Activated naive CD8-positive, alpha-beta T cell (primary cell): Measurements from ENCODE around the gene DRGX.

Experiments used
- H3K27ac Mint-ChIP-seq: one replicate; pipeline ENCODE4 v1.8.0; 2021; ENCODE audit warnings: mixed read lengths
- H3K27me3 Mint-ChIP-seq: one replicate; pipeline ENCODE4 v1.8.0; 2021; ENCODE audit warnings: mixed read lengths
- H3K36me3 Mint-ChIP-seq: one replicate; pipeline ENCODE4 v1.8.0; 2021; ENCODE audit warnings: mixed read lengths
- H3K4me1 Mint-ChIP-seq: one replicate; pipeline ENCODE4 v1.8.0; 2021; ENCODE audit warnings: low read depth, mixed read lengths
- H3K4me3 Mint-ChIP-seq: one replicate; pipeline ENCODE4 v1.8.0; 2021; ENCODE audit warnings: mild to moderate bottlenecking, mixed read lengths
- H3K9me3 Mint-ChIP-seq: one replicate; pipeline ENCODE4 v1.8.0; 2021; ENCODE audit warnings: low read depth, mixed read lengths

The DRGX gene

GRCh38 chr10:49397036-49397999, 1.4 kb upstream of the DRGX start:
- peaks cover 48% of the 10 kb centered on the region for H3K27me3 Mint-ChIP-seq
- no peak overlapping the region for H3K27ac Mint-ChIP-seq
- peaks cover 17% of the 10 kb centered on the region for H3K4me1 Mint-ChIP-seq
- no peaks in the 10 kb centered on the region for H3K36me3 Mint-ChIP-seq
- H3K4me3 Mint-ChIP-seq = peak overlapping the region; percentile 10
- H3K9me3 Mint-ChIP-seq = no peaks in the 10 kb centered on the region

DNA sequence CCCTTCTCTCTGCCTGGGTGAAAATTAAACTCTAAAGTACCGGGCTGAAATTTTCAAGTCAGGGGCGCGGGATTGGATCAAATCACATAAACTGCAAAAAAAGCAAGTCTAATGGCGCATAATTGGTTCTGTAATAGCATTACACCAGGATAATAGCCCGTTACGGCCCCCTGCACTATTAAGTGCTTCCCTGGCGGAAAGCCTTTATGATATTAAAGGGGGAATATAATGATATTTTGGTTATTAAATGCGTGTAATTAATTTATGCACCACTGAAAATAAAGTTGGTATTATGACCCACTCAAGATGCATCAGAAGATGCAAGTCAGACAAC, 744 bp upstream of the DRGX start:
- Mint-ChIP-seq H3K27me3 (peaks cover 49% of the 10 kb centered on the region), H3K4me1 (peaks cover 17% of the 10 kb centered on the region), H3K36me3 (no peaks in the 10 kb centered on the region), H3K27ac (no peak overlapping the region), H3K4me3 (peak overlapping the region; percentile 10), H3K9me3 (no peaks in the 10 kb centered on the region)

DNA sequence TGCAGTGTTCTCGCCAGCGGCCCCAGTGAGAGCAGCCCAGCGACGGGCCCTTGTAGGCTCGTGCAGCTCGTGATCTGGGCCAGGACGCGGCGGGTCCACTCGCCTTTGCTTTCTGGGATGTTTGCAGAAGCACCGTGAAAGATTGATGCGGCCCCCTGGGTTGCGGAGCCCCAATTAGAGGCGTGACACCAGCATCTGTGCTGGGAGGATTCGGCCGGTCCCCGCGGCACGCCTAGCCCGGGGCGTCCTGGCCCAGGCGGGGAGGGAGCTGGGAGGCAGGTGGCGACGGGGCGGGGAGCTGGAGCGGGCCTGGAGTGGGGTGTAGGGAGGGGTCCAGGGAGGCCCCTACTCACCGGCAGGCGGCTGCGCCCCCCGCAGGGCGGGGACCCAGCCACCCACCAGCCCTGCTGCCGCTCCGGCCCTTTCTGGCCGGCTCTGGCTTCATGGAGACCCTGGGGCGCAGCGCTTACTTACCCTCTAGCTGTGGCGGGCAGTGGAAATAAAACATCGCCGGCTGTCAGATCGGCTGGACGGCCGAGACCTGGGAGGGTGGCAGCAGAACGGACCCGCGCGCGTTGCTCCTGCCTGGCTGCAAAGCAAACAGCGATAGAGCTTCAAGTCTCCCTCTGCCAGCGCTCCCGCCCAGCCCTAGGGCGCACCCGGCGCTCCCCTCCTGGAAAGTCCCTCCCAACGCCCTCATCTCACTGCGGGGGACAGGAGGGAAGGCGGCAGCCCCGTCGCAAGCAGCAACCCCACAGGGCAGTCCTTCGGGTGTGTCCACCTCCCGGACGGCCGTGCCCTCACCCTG, 752 bp downstream of the DRGX start:
- Mint-ChIP-seq H3K9me3 (no peaks in the 10 kb centered on the region), H3K4me1 (peaks cover 17% of the 10 kb centered on the region), H3K4me3 (no peak overlapping the region), H3K27ac (no peak overlapping the region), H3K27me3 (peaks cover 50% of the 10 kb centered on the region), H3K36me3 (no peaks in the 10 kb centered on the region)

- peaks cover 39% of the 10 kb centered on the region for H3K27me3 Mint-ChIP-seq
- H3K27ac Mint-ChIP-seq = no peak overlapping the region
- no peaks in the 10 kb centered on the region for H3K9me3 Mint-ChIP-seq
- H3K36me3 Mint-ChIP-seq = no peaks in the 10 kb centered on the region
- H3K4me1 Mint-ChIP-seq = peaks cover 16% of the 10 kb centered on the region
- no peak overlapping the region for H3K4me3 Mint-ChIP-seq
Observed at GRCh38 chr10:49393757-49394156, 2.1 kb downstream of the DRGX start.

DNA sequence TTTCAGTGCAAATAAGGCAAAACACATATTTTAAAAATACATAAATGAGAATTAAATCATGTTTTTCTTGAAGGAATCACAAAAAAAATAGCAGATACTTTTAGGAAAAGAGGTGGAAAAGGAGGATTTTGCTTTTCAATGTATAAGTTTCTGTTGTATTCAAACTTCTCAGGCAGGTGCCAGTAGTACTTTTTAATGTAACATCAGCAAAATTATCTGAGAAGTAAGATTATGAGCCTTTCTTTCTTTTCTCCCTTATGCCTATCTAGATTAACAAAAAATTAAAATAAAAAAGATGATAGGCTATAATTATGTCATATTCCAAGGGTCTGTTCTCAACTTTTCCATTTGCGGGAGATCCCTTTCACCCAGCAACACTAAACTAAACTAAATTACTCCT, 2.6 kb downstream of the DRGX start:
- Mint-ChIP-seq H3K9me3 (no peaks in the 10 kb centered on the region), H3K4me1 (peaks cover 12% of the 10 kb centered on the region), H3K27ac (no peak overlapping the region), H3K27me3 (peaks cover 36% of the 10 kb centered on the region), H3K4me3 (no peak overlapping the region), H3K36me3 (no peaks in the 10 kb centered on the region)

- Mint-ChIP-seq H3K9me3 (no peaks in the 10 kb centered on the region), H3K4me3 (no peak overlapping the region), H3K4me1 (no peaks in the 10 kb centered on the region), H3K27ac (no peak overlapping the region), H3K27me3 (peaks cover 31% of the 10 kb centered on the region), H3K36me3 (no peaks in the 10 kb centered on the region)
Observed at GRCh38 chr10:49389361-49389933, 6.4 kb downstream of the DRGX start.

GRCh38 chr10:49388161-49388560, 7.7 kb downstream of the DRGX start:
- Mint-ChIP-seq H3K4me1 (no peaks in the 10 kb centered on the region), H3K27me3 (peaks cover 20% of the 10 kb centered on the region), H3K27ac (no peak overlapping the region), H3K4me3 (no peak overlapping the region), H3K9me3 (no peaks in the 10 kb centered on the region), H3K36me3 (no peaks in the 10 kb centered on the region)

- no peak overlapping the region for H3K4me3 Mint-ChIP-seq
- no peaks in the 10 kb centered on the region for H3K9me3 Mint-ChIP-seq
- H3K27me3 Mint-ChIP-seq = peaks cover 14% of the 10 kb centered on the region
- H3K27ac Mint-ChIP-seq = no peak overlapping the region
- no peaks in the 10 kb centered on the region for H3K4me1 Mint-ChIP-seq
- H3K36me3 Mint-ChIP-seq = no peaks in the 10 kb centered on the region
Observed at GRCh38 chr10:49387071-49387470, 8.8 kb downstream of the DRGX start.

- peaks cover 12% of the 10 kb centered on the region for H3K27me3 Mint-ChIP-seq
- H3K36me3 Mint-ChIP-seq = no peaks in the 10 kb centered on the region
- H3K9me3 Mint-ChIP-seq = no peaks in the 10 kb centered on the region
- no peak overlapping the region for H3K4me3 Mint-ChIP-seq
- no peaks in the 10 kb centered on the region for H3K4me1 Mint-ChIP-seq
- no peak overlapping the region for H3K27ac Mint-ChIP-seq
Observed at GRCh38 chr10:49385939-49386922, 9.7 kb downstream of the DRGX start.

GRCh38 chr10:49384268-49384953, 11.5 kb downstream of the DRGX start:
- Mint-ChIP-seq H3K4me3 (no peak overlapping the region), H3K4me1 (no peaks in the 10 kb centered on the region), H3K36me3 (no peaks in the 10 kb centered on the region), H3K27ac (no peak overlapping the region), H3K27me3 (peaks cover 10% of the 10 kb centered on the region), H3K9me3 (no peaks in the 10 kb centered on the region)

DNA sequence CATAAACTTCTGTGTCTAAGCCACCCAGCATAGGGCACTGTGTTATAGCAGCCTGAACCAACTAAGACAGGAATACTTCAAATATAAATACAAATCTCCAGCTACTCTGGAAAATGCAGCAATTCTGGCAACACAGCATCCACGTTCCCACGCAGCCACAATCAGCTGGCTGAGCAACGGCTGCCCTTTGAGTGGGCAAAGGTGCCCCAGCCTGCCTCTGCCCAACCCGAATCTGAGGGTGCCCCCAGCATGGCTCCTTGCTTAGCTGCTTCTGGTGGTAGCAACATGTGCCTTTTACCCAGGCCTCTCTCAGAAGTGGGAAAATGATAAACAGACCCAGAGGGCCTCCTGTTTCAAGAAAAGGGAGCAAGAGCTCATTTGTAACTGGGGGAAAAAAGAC, 12.0 kb downstream of the DRGX start:
- H3K36me3 Mint-ChIP-seq = no peaks in the 10 kb centered on the region
- H3K27me3 Mint-ChIP-seq = peaks cover 10% of the 10 kb centered on the region

GRCh38 chr10:49382826-49383225, 13.1 kb downstream of the DRGX start:
- no peaks in the 10 kb centered on the region for H3K36me3 Mint-ChIP-seq
- no peaks in the 10 kb centered on the region for H3K9me3 Mint-ChIP-seq
- no peaks in the 10 kb centered on the region for H3K4me1 Mint-ChIP-seq
- peaks cover 5% of the 10 kb centered on the region for H3K27me3 Mint-ChIP-seq
- no peak overlapping the region for H3K27ac Mint-ChIP-seq
- no peak overlapping the region for H3K4me3 Mint-ChIP-seq

More for the DNA sequence above, 12.0 kb downstream of the DRGX start:
- Mint-ChIP-seq H3K4me3 (no peak overlapping the region), H3K27ac (no peak overlapping the region), H3K4me1 (no peaks in the 10 kb centered on the region), H3K9me3 (no peaks in the 10 kb centered on the region)

GRCh38 chr10:49382226-49382625, 13.7 kb downstream of the DRGX start:
- no peak overlapping the region for H3K4me3 Mint-ChIP-seq
- no peaks in the 10 kb centered on the region for H3K36me3 Mint-ChIP-seq
- H3K4me1 Mint-ChIP-seq = no peaks in the 10 kb centered on the region
- H3K9me3 Mint-ChIP-seq = no peaks in the 10 kb centered on the region
- H3K27me3 Mint-ChIP-seq = peaks cover 3% of the 10 kb centered on the region
- H3K27ac Mint-ChIP-seq = no peak overlapping the region
